HK-2 (cell line): Measurements from ENCODE around the gene PRRT1B.
"Not testable (repeated sequence)": the region's sequence is repeated elsewhere in the genome, so short reads cannot be mapped to it uniquely, and the experiment has no call there.

Experiments used
- DNase-seq: peaks from one replicate; pipeline ENCODE4 v3.0.0-alpha.2; 2018; ENCODE audit not compliant: unreplicated experiment

Gene PRRT1B

GRCh38 chr9:131550465-131550864, 5.1 kb downstream of the PRRT1B start:
- not testable (repeated sequence) for DNase-seq

GRCh38 chr9:131552030-131552429, 6.7 kb downstream of the PRRT1B start:
- no peak for DNase-seq

- DNase-seq: no peak
Observed at GRCh38 chr9:131554087-131554842, 8.9 kb downstream of the PRRT1B start.

- no peak for DNase-seq
Observed at GRCh38 chr9:131554843-131555351, 9.6 kb downstream of the PRRT1B start.

- no peak for DNase-seq
Observed at GRCh38 chr9:131555841-131556673, 10.7 kb downstream of the PRRT1B start.

GRCh38 chr9:131557855-131558548, 12.7 kb downstream of the PRRT1B start:
- no peak for DNase-seq

- DNase-seq: no peak
Observed at GRCh38 chr9:131559421-131560000, 14.2 kb downstream of the PRRT1B start.

GRCh38 chr9:131562032-131562959, 17.0 kb downstream of the PRRT1B start:
- DNase-seq: no peak

GRCh38 chr9:131565369-131565768, 20.0 kb downstream of the PRRT1B start:
- DNase-seq: no peak

GRCh38 chr9:131566158-131566557, 20.8 kb downstream of the PRRT1B start:
- DNase-seq: no peak

- no peak for DNase-seq
Observed at GRCh38 chr9:131567910-131568309, 22.6 kb downstream of the PRRT1B start.

GRCh38 chr9:131574730-131575640, 29.7 kb downstream of the PRRT1B start:
- no peak for DNase-seq

GRCh38 chr9:131575946-131576853, 30.9 kb downstream of the PRRT1B start:
- no peak for DNase-seq

- no peak for DNase-seq
Observed at GRCh38 chr9:131577005-131578000, 32.0 kb downstream of the PRRT1B start.

- no peak for DNase-seq
Observed at GRCh38 chr9:131578021-131578420, 32.7 kb downstream of the PRRT1B start.

- DNase-seq: no peak
Observed at GRCh38 chr9:131578731-131579504, 33.6 kb downstream of the PRRT1B start.
